H9 (cell line): Measurements from ENCODE around the gene SLC7A11. TPM values are rescaled to one million over a fixed set of nuclear protein-coding genes. Genes with fewer than 3 reads are reported as not detected.

Experiments used
- DNase-seq: peaks from one replicate; pipeline ENCODE4 v3.0.0-alpha.2; 2017
- H2AFZ ChIP-seq: one replicate; pipeline ENCODE4 v1.6.1; 2013; ENCODE audit warnings: mild to moderate bottlenecking, low read length, control low read depth, moderate library complexity
- H2AK5ac ChIP-seq: 2 replicates; pipeline ENCODE4 v1.6.1; 2013; ENCODE audit warnings: low read length, control low read depth, mixed read lengths; ENCODE audit not compliant: insufficient read length
- H2BK120ac ChIP-seq: one replicate; pipeline ENCODE4 v1.6.1; 2013; ENCODE audit warnings: low read depth, mild to moderate bottlenecking, low read length, control low read depth, inconsistent platforms; ENCODE audit not compliant: poor library complexity, severe bottlenecking
- H2BK12ac ChIP-seq: 2 replicates; pipeline ENCODE4 v1.6.1; 2013; ENCODE audit warnings: low read length, control low read depth, mixed read lengths, low read depth; ENCODE audit not compliant: insufficient read length
- H2BK15ac ChIP-seq: 2 replicates; pipeline ENCODE4 v1.6.1; 2013; ENCODE audit warnings: low read depth, low read length, control low read depth
- H2BK20ac ChIP-seq: one replicate; pipeline ENCODE4 v1.6.1; 2013; ENCODE audit warnings: low read depth, mild to moderate bottlenecking, low read length, control low read depth, inconsistent platforms; ENCODE audit not compliant: poor library complexity, severe bottlenecking
- H2BK5ac ChIP-seq: 2 replicates; pipeline ENCODE4 v1.6.1; 2013; ENCODE audit warnings: low read length, control low read depth, mixed read lengths; ENCODE audit not compliant: insufficient read length
- H3K14ac ChIP-seq: 2 replicates; pipeline ENCODE4 v1.6.1; 2013; ENCODE audit warnings: low read length, control low read depth; ENCODE audit not compliant: insufficient read depth
- H3K18ac ChIP-seq: 2 replicates; pipeline ENCODE4 v1.6.1; 2013; ENCODE audit warnings: low read depth, mild to moderate bottlenecking, mixed read lengths, low read length, control low read depth; ENCODE audit not compliant: insufficient read length
- H3K23ac ChIP-seq: 2 replicates; pipeline ENCODE4 v1.6.1; 2013; ENCODE audit warnings: low read length, control low read depth, mixed read lengths, low read depth; ENCODE audit not compliant: insufficient read length
- H3K23me2 ChIP-seq: 2 replicates; pipeline ENCODE4 v1.6.1; 2013; ENCODE audit warnings: low read depth, mild to moderate bottlenecking, mixed read lengths, low read length, control low read depth; ENCODE audit not compliant: insufficient read length, poor library complexity, severe bottlenecking
- H3K27ac ChIP-seq: 2 replicates; pipeline ENCODE4 v1.5.1; 2013; ENCODE audit warnings: low read length, control low read depth, mixed read lengths, low read depth; ENCODE audit not compliant: insufficient read length
- H3K27me3 ChIP-seq: 2 replicates; pipeline ENCODE4 v1.6.1; 2013; ENCODE audit warnings: low read length, control low read depth, inconsistent platforms; ENCODE audit not compliant: insufficient read depth
- H3K4ac ChIP-seq: 2 replicates; pipeline ENCODE4 v1.6.1; 2013; ENCODE audit warnings: low read depth, mild to moderate bottlenecking, control low read depth, inconsistent platforms, low read length, moderate library complexity
- H3K4me1 ChIP-seq: 2 replicates; pipeline ENCODE4 v1.6.1; 2013; ENCODE audit warnings: low read length, control low read depth, inconsistent platforms; ENCODE audit not compliant: insufficient read depth
- H3K4me2 ChIP-seq: 2 replicates; pipeline ENCODE4 v1.6.1; 2013; ENCODE audit warnings: low read length, control low read depth, mixed read lengths; ENCODE audit not compliant: insufficient read length, insufficient read depth
- H3K56ac ChIP-seq: 2 replicates; pipeline ENCODE4 v1.6.1; 2013; ENCODE audit warnings: low read depth, mild to moderate bottlenecking, mixed read lengths, low read length, control low read depth; ENCODE audit not compliant: insufficient read length
- H3K79me1 ChIP-seq: 2 replicates; pipeline ENCODE4 v1.6.1; 2013; ENCODE audit warnings: low read depth, mild to moderate bottlenecking, moderate library complexity, low read length, control low read depth, inconsistent platforms; ENCODE audit not compliant: insufficient read depth, poor library complexity, severe bottlenecking
- H3K79me2 ChIP-seq: 2 replicates; pipeline ENCODE4 v1.6.1; 2013; ENCODE audit warnings: low read length, control low read depth, inconsistent platforms; ENCODE audit not compliant: insufficient read depth
- H3K9ac ChIP-seq: 2 replicates; pipeline ENCODE4 v1.6.1; 2013; ENCODE audit warnings: low read length, control low read depth, mixed read lengths; ENCODE audit not compliant: insufficient read length; ENCODE audit errors: extremely low read depth
- H3K9me3 ChIP-seq: one replicate; pipeline ENCODE4 v1.6.1; 2013; ENCODE audit warnings: low read depth, low read length, inconsistent platforms; ENCODE audit not compliant: control insufficient read depth
- H3T11ph ChIP-seq: one replicate; pipeline ENCODE4 v1.6.1; 2013; ENCODE audit warnings: mild to moderate bottlenecking, low read length, control low read depth, inconsistent platforms
- H4K20me1 ChIP-seq: one replicate; pipeline ENCODE4 v1.6.1; 2013; ENCODE audit not compliant: control insufficient read depth, insufficient read length, insufficient read depth
- H4K5ac ChIP-seq: 2 replicates; pipeline ENCODE4 v1.6.1; 2013; ENCODE audit warnings: low read depth, mild to moderate bottlenecking, mixed read lengths, low read length, control low read depth; ENCODE audit not compliant: insufficient read length
- H4K8ac ChIP-seq: replicated peaks from 2 replicates; pipeline ENCODE4 v1.6.1; 2013; ENCODE audit warnings: low read length, control low read depth, mixed read lengths, low read depth; ENCODE audit not compliant: insufficient read length
- H4K91ac ChIP-seq: 2 replicates; pipeline ENCODE4 v1.6.1; 2013; ENCODE audit warnings: low read depth, mild to moderate bottlenecking, moderate library complexity, mixed read lengths, low read length, control low read depth; ENCODE audit not compliant: insufficient read length
- H3K27ac Mint-ChIP-seq, 3 experiments: 2 replicates in 2 of 3; 3 replicates in 1 of 3; pipeline ENCODE4 v1.8.0; 2020 to 2021; ENCODE audit warnings: mixed read lengths in 3 of 3, mild to moderate bottlenecking in 1 of 3, moderate library complexity in 1 of 3
- H3K27me3 Mint-ChIP-seq: 2 replicates; pipeline ENCODE4 v1.8.0; 2021; ENCODE audit warnings: low read depth, mild to moderate bottlenecking, moderate library complexity, mixed read lengths
- H3K36me3 Mint-ChIP-seq, 3 experiments: 2 replicates in 2 of 3; 3 replicates in 1 of 3; pipeline ENCODE4 v1.8.0; 2020 to 2021; ENCODE audit warnings: low read depth in 3 of 3, mixed read lengths in 3 of 3; ENCODE audit not compliant: insufficient read depth in 1 of 3
- H3K4me1 Mint-ChIP-seq, 2 experiments: 2 replicates each; pipeline ENCODE4 v1.8.0; 2020; ENCODE audit warnings: mixed read lengths in 2 of 2
- H3K4me3 Mint-ChIP-seq, 2 experiments: 2 replicates in 1 of 2; 3 replicates in 1 of 2; pipeline ENCODE4 v1.8.0; 2020 to 2021; ENCODE audit warnings: mild to moderate bottlenecking in 2 of 2, mixed read lengths in 2 of 2, moderate library complexity in 1 of 2
- H3K9me3 Mint-ChIP-seq, 2 experiments: 2 replicates in 1 of 2; 3 replicates in 1 of 2; pipeline ENCODE4 v1.8.0; 2020; ENCODE audit warnings: mild to moderate bottlenecking in 2 of 2, mixed read lengths in 2 of 2, moderate library complexity in 1 of 2
- WGBS: extraction: QIAGEN DNeasy Blood & Tissue Kit; methylation state at CpG from one replicate; pipeline ENCODE4 v1.1.7; 2013; ENCODE audit warnings: missing lambda C conversion rate, low lambda C conversion rate, mixed read lengths; ENCODE audit not compliant: insufficient read length; ENCODE audit errors: extremely low coverage; 5-methylcytosine and 5-hydroxymethylcytosine counted together
- total RNA-seq: library from RNA; stranded (reverse); gene quantifications from 2 replicates; pipeline ENCODE4 v1.2.1, GENCODE V29; 2021
- TF ChIP-seq, protein P1 (sequence below): fragments of 200-600 bp; sonication (generic); conservative IDR thresholded peaks from 3 replicates; pipeline ENCODE4 v1.8.0; 2021; ENCODE audit warnings: antibody characterized with exemption, mild to moderate bottlenecking

The SLC7A11 gene
- total RNA-seq, 1 experiment from 2014 or later = 19.8 TPM

GRCh38 chr4:138226351-138226750 lies 15.8 kb downstream of the SLC7A11 start:
- Histone ChIP-seq H3K23ac (no peak overlapping the region), H3K9ac (no peak overlapping the region), H2BK5ac (no peak overlapping the region), H3K14ac (no peak overlapping the region), H2BK15ac (no peak overlapping the region), H3T11ph (no peak overlapping the region), H2BK20ac (no peak overlapping the region), H4K8ac (no peak overlapping the region), H3K4me1 (peaks cover 7% of the 10 kb centered on the region), H2BK12ac (no peak overlapping the region), H3K79me2 (no peaks in the 10 kb centered on the region), H3K56ac (no peak overlapping the region), H2AFZ (no peak overlapping the region), H3K4me2 (no peak overlapping the region), H4K5ac (no peak overlapping the region), H3K9me3 (no peaks in the 10 kb centered on the region), H4K20me1 (no peaks in the 10 kb centered on the region), H3K27ac (no peak overlapping the region), H3K18ac (no peak overlapping the region), H3K79me1 (no peaks in the 10 kb centered on the region), H2BK120ac (no peak overlapping the region), H3K4ac (no peak overlapping the region), H2AK5ac (no peak overlapping the region), H3K27me3 (no peaks in the 10 kb centered on the region), H4K91ac (no peak overlapping the region), H3K23me2 (no peaks in the 10 kb centered on the region)
- Mint-ChIP-seq H3K9me3 (no peaks in the 10 kb centered on the region), H3K4me1 (peaks cover 63 to 71% of the 10 kb centered on the region in 2 experiments), H3K4me3 (no peak overlapping the region), H3K36me3 (peaks cover 1 to 11% (median 7%) of the 10 kb centered on the region in 3 experiments; a peak in 5 of 7 replicates), H3K27me3 (no peaks in the 10 kb centered on the region), H3K27ac (no peak overlapping the region)
- TF ChIP-seq, protein P1, sequence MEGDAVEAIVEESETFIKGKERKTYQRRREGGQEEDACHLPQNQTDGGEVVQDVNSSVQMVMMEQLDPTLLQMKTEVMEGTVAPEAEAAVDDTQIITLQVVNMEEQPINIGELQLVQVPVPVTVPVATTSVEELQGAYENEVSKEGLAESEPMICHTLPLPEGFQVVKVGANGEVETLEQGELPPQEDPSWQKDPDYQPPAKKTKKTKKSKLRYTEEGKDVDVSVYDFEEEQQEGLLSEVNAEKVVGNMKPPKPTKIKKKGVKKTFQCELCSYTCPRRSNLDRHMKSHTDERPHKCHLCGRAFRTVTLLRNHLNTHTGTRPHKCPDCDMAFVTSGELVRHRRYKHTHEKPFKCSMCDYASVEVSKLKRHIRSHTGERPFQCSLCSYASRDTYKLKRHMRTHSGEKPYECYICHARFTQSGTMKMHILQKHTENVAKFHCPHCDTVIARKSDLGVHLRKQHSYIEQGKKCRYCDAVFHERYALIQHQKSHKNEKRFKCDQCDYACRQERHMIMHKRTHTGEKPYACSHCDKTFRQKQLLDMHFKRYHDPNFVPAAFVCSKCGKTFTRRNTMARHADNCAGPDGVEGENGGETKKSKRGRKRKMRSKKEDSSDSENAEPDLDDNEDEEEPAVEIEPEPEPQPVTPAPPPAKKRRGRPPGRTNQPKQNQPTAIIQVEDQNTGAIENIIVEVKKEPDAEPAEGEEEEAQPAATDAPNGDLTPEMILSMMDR = no peak
- no CpG with 5 or more reads among the region's 3 CpGs for WGBS
- no peak for DNase-seq
